BE2C (cell line): ENCODE measurements around the gene RASSF4.

Experiments used
- DNase-seq: peaks from one replicate; pipeline ENCODE4 v3.0.0-alpha.2; 2020
- H3K27me3 ChIP-seq: fragments of 250-450 bp; sonication (Bioruptor Pico); 2 replicates; pipeline ENCODE4 v1.5.1; 2020; ENCODE audit warnings: mild to moderate bottlenecking
- H3K36me3 ChIP-seq: fragments of 250-450 bp; sonication (Bioruptor Pico); 2 replicates; pipeline ENCODE4 v1.5.1; 2020; ENCODE audit warnings: mild to moderate bottlenecking
- H3K4me1 ChIP-seq: fragments of 250-450 bp; sonication (Bioruptor Pico); 2 replicates; pipeline ENCODE4 v1.5.1; 2020
- H3K4me3 ChIP-seq: 2 replicates; pipeline ENCODE4 v1.5.1; 2011; ENCODE audit warnings: low read depth, low read length
- H3K9me3 ChIP-seq: fragments of 250-450 bp; sonication (Bioruptor Pico); 2 replicates; pipeline ENCODE4 v1.5.1; 2020
- CTCF ChIP-seq: IDR thresholded peaks from 2 replicates; pipeline ENCODE4 v1.5.1; 2012; ENCODE audit warnings: mild to moderate bottlenecking, low read depth, low read length

RASSF4 gene

GRCh38 chr10:44939691-44940401 lies 19.8 kb upstream of the RASSF4 start:
- no peaks in the 10 kb centered on the region for H3K36me3 ChIP-seq
- H3K4me1 ChIP-seq: no peaks in the 10 kb centered on the region
- H3K9me3 ChIP-seq: no peaks in the 10 kb centered on the region
- H3K4me3 ChIP-seq: no peak overlapping the region
- DNase-seq: no peak
- H3K27me3 ChIP-seq: no peaks in the 10 kb centered on the region
- TF ChIP-seq CTCF: no peak

- DNase-seq: no peak
- no peak for TF ChIP-seq CTCF
- H3K9me3 ChIP-seq: no peaks in the 10 kb centered on the region
- H3K27me3 ChIP-seq: no peaks in the 10 kb centered on the region
- no peaks in the 10 kb centered on the region for H3K36me3 ChIP-seq
- H3K4me3 ChIP-seq: no peak overlapping the region
- H3K4me1 ChIP-seq: no peaks in the 10 kb centered on the region
Observed at GRCh38 chr10:44944354-44944753, 15.2 kb upstream of the RASSF4 start.

- no peaks in the 10 kb centered on the region for H3K36me3 ChIP-seq
- H3K9me3 ChIP-seq: no peaks in the 10 kb centered on the region
- H3K4me1 ChIP-seq: no peaks in the 10 kb centered on the region
- no peak for DNase-seq
- H3K27me3 ChIP-seq: no peaks in the 10 kb centered on the region
- H3K4me3 ChIP-seq: no peak overlapping the region
- TF ChIP-seq CTCF: no peak
Observed at GRCh38 chr10:44946205-44946604, 13.4 kb upstream of the RASSF4 start.

- no peak overlapping the region for H3K4me3 ChIP-seq
- no peak for DNase-seq
- H3K4me1 ChIP-seq: no peaks in the 10 kb centered on the region
- TF ChIP-seq CTCF: no peak
- H3K27me3 ChIP-seq: no peaks in the 10 kb centered on the region
- H3K36me3 ChIP-seq: no peaks in the 10 kb centered on the region
- H3K9me3 ChIP-seq: no peaks in the 10 kb centered on the region
Observed at GRCh38 chr10:44947371-44948152, 12.0 kb upstream of the RASSF4 start.

GRCh38 chr10:44948642-44949041 lies 11.0 kb upstream of the RASSF4 start:
- H3K27me3 ChIP-seq: no peaks in the 10 kb centered on the region
- H3K36me3 ChIP-seq: no peaks in the 10 kb centered on the region
- DNase-seq: no peak
- H3K4me3 ChIP-seq: no peak overlapping the region
- TF ChIP-seq CTCF: no peak
- no peaks in the 10 kb centered on the region for H3K4me1 ChIP-seq
- no peaks in the 10 kb centered on the region for H3K9me3 ChIP-seq
